Fibroblast of lung (primary cell): Measurements from ENCODE around the gene FBXW11.

Experiments used
- CTCF ChIP-seq, 2 donors: IDR thresholded peaks in 1 of 2; conservative IDR thresholded peaks in 1 of 2; 1 replicate in 1 of 2; 2 replicates in 1 of 2; pipeline ENCODE4 v1.5.1; 2011 to 2012; ENCODE audit warnings: low read length in 2 of 2, control low read depth in 1 of 2, inconsistent platforms in 1 of 2, low read depth in 1 of 2, mild to moderate bottlenecking in 1 of 2
- EZH2 ChIP-seq: IDR thresholded peaks from 2 replicates; pipeline ENCODE4 v1.5.1; 2012; ENCODE audit warnings: low read length, control low read depth, mild to moderate bottlenecking; ENCODE audit errors: missing control alignments

GRCh38 chr5:171893290-171893886, 113.0 kb downstream of the FBXW11 start:
- TF ChIP-seq CTCF (conservative IDR thresholded peaks at IDR 0.05 in 1 of 2, IDR thresholded peaks at IDR 0.05 in 1 of 2; ENCODE audit: low read depth in 1 of 2, low read length in 2 of 2): no peak
- no peak for TF ChIP-seq EZH2
